NCI-H146 treated with DMSO at 0.1 percent for 48 hours (cell line): Measurements from ENCODE around the gene RAP1GAP2.
"Not testable (repeated sequence)": the region's sequence is repeated elsewhere in the genome, so short reads cannot be mapped to it uniquely, and the experiment has no call there.

Experiments
- DNase-seq: peaks from one replicate; lab custom pipeline; 2025; ENCODE audit not compliant: unreplicated experiment; lab: John Stamatoyannopoulos, UW

The RAP1GAP2 gene

DNA sequence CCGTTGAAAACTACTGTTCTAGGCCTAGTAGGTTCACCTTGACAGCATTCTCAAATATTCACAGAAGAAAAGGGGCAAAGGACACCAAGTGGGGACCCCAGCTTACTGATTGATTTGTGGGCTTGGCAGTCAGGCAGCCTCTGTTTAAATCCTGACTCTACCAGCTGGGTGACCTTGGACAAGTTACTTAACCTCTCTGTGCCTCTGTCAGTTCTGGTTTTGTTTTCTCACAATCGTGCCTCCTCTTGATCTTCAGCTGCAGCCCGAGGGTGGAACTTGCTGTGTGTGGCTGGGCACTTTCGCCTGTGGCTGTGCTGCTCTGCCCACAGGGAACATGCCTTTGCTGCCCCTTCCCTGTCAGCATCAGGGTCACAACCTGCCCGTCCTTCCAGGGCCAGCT, 17.8 kb downstream of the RAP1GAP2 start:
- no peak for DNase-seq

DNA sequence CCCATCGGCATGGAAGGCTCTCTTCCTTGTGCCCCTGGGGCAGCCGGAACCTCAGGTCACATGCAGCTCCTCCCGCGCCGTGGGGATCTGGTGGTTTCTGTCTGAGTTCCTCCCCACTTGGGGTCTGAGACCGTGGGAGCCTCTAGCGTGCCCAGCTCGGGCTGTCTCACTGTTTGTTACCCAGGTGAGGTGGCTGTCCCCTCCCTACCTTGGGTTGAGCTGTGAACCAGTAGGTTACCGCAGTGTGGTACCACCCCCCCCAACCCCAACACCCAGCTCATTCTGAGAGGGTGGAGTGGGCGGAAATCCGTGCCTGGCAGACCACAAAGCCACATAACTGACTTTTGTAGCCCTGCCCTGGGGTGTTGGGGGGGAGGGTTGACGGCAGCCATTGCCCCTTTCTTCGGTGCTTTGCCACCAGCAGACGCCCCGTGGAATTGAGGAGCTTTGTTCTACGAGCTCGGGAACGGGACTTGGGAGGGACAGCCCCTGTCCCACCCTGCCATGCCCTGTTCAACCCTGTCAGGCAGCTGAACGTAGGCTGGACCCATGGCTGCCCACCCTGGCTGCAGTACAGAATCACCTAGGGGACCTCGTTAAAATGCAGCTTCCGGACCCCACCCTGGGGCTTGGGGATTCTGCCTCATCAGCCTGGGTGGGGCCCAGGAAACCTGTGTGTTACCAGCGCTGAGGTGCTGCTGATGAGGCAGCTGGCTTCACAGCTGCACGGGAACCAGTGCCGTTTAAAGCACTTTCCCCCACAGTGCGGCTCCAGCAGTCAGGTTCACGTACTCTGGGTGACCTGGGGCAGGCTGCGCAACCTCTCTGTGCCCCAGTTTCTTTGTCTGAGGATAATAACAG, 18.5 kb downstream of the RAP1GAP2 start:
- DNase-seq: no peak

DNA sequence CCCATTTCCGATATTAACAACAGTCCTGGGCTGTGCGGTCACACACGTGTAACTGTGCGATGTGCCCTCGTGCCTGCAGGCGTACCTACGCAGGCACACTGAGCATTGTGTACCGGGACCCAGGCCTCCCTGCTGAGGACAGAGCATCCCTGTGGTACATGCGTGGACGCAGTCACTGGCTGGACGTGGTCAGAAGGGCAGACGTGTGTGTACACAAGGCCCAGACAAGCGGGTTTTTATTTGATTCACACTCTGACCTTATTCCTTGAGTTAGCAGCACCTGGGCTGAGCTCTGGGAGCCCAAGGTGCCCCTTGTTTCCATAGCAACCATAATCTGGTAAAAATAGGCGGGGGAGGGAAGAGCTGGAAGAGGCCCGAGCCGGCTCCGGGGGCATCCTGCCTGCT, 19.5 kb downstream of the RAP1GAP2 start:
- peak; percentile 72 for DNase-seq

DNA sequence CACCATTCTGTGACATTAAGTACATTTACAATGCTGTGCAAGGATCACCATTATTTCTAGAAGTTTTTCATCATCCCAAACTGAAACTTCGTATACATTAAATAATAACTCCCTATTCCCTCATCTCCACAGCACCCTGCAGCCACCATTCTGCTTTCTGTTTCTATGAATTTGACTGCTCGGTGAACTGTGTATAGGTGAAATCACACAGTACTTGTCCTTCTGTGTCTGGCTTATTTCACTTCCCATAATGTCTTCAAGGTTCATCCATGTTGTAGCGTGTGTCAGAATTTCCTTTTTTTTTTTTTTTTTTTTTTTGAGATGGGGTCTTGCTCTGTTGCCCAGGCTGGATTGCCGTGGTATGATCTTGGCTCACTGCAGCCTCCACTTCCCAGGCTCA, 20.4 kb downstream of the RAP1GAP2 start:
- no peak for DNase-seq

DNA sequence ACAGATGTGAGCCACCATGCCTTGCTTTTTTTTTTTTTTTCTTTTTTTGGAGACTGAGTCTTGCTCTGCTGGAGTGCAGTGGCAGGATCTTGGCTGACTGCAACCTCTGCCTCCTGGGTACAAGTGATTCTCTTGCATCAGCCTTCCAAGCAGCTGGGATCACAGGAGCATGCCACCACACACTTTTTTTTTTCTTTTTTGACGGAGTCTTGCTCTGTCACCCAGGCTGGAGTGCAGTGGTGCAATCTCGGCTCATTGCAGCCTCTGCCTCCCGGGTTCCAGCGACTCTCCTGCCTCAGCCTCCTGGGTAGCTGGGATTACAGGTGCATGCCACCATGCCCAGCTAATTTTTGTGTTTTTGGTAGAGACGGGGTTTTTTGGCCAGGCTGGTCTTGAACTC, 23.1 kb downstream of the RAP1GAP2 start:
- not testable (repeated sequence) for DNase-seq

DNA sequence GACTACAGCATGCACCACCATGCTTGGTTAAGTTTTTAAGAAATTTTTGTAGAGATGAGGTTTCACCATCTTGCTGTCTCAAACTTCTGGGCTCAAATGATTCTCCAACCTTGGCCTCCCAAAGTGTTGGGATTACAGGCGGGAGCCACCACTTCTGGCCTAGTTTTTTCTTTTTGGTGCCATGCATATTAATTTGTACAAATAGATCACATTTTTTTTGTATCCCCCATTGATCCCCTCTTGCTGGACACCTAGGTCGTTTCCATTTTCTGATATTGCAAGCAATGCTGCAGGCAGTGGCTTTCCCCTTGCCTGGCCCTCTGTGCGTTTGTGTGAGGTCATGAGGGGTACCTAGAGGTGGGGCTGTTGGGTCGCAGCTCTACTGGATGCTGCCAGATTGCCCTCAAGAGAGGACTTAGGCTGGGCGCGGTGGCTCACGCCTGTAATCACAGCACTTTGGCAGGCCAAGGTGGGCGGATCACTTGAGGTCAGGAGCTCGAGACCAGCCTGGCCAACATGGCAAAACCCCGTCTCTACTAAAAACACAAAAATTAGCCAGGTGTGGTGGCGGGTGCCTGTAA, 23.8 kb downstream of the RAP1GAP2 start:
- no peak for DNase-seq

DNA sequence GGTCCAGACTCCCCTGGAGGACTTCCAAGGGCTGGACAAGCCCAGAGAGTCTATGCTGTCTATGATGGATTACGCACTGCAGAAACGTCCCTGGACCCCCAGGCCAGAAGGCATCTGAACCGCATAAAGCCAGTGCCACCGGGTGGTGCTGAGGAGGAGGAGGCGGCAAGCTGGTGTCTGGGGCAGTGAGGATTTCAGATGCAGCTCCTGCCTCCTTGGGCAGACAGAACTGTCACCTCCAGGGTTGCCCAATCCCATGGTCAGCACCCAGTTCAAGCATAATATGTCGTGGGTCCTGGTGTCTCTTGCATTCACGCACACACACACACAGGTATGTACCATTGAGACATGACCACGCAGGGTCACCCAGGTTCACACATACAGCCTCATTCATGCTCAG, 25.6 kb downstream of the RAP1GAP2 start:
- no peak for DNase-seq

DNA sequence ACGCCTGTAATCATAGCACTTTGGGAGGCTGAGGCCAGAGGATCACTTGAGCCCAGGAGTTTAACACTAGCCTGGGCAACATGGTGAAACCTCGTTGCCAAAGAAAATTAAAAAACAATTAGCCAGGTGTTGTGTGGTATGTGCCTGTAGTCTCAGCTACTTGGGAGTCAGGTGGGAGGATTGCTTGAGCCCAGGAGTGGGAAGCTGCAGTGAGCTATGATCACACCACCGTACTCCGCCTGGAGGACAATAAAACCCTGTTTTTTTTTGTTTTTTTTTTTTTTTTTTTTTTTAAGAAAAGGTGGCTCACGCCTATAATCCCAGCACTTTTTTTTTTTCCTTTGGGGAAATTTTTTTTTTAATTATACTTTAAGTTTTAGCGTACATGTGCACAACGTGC, 26.1 kb downstream of the RAP1GAP2 start:
- no peak for DNase-seq

DNA sequence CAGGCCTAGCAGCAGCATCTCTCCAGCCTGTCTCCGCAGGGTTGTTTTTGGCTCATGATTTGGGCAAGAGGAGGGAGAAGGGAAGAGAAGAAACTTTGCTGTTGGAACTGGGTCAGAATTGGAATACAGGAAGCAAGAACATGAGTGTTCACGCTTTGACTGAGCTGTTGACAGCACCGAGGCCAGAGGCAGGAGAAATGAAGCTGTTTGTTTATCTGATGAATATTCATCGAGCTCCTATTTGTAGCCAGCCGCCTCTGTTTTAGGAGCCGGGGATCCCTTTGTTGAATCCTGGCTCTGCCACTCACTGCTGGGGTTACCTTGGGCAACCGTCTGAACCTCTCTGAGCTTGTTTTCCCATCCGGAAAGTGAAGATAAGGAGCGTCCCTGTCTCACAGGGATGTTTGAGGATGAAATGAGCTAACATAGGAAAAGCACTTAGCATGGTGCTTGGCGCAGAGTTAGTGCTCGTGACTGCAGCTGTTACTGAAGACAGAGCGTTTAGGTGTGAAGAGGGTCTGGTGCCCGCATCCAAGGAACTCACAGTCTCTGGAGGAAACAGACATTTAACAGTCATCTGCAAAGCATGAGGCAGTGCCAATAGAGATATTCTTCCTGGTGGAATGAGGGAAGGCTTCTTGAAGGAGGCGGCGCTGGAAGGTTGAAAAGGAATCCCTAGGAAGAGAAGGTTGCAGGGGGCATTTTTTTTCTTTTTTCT, 29.2 kb downstream of the RAP1GAP2 start:
- no peak for DNase-seq

DNA sequence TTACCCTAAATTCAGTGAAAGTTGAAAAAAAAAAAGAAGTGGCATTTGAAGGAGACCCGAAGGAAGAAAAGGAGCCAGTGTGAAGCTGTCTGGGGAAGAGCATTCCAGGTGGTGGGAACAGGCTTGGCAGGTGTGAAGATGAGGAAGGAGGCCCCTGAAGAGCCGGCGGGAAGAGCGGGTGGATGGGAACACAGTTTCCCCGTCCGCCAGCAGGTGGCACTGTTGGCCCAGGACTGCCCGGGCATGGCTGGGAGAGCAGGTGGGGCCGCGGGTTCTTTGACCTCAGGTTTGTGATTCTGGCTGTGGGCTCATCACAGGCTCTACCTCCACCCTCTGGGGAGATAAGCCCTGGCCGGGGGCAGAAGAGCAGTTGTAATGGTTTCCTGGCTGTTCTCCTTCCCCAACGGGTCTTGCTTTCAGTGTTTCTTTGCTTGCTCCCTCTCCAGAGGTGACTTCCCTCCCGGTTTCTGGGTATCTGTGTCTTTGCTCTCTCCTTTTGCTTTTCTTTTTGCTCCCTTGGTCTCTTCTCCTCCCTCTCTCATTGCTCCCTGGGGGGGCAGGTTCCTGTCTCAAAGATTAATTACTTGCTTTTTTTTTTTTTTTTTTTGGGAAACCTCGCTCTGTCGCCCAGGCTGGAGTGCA, 32.3 kb downstream of the RAP1GAP2 start:
- DNase-seq: peak; percentile 66

DNA sequence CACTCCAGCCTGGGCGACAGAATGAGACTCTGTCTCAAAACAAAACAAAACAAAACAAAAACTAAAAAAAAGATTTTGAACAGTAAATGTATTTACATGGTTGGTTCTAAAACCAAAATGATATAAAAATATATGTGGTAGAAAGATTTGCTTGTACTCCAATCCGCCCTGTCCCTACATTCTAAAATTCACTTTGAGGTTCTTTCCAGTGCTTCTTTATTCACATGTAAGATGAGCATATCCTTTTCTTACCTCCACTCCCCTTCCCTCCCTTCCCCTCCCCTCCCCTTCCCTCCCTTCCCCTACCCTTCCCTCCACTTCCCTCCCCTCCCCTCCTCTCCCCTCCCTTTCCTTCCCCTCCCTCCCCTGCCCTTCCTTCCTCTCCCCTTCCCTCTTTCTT, 34.4 kb downstream of the RAP1GAP2 start:
- DNase-seq: no peak

DNA sequence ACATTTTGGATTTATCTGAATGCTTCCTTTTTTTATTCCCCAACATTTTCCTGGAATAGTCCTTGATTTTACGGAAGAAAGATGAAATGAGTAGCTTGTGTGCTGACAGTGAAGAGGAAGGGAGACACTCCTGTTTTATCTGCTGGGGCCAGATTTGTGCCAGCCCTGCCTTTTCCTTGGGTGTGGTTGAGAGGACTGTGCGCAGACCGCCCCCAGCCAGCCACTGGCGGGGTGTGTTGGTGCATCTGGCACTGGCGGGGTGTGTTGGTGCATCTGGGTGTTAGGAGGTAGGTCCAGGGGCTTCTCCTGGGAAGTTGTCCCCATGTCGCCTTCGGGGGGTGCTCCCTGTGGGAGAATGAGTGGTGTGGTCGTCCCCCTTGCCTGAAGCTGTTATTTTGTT, 39.5 kb downstream of the RAP1GAP2 start:
- no peak for DNase-seq

DNA sequence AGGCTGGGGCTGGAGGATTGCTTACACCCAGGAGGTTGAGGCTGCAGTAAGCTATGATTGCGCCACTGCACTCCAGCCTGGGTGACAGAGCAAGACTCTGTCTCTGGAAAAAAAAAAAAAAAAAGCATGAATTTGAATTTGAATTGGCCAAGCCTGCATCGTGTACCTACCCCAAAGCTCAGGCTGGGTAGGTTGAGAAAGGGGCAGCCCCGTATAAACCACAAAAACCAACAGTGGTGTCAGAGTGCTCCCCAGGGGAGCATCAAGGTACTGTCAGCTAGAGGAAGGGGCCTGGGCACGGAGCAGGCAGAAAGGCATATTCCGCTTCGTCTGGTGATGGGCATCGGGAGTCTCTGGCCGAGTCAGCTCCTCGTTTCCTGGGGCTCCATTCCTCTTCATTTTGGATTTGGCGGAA, 40.9 kb downstream of the RAP1GAP2 start:
- no peak for DNase-seq

DNA sequence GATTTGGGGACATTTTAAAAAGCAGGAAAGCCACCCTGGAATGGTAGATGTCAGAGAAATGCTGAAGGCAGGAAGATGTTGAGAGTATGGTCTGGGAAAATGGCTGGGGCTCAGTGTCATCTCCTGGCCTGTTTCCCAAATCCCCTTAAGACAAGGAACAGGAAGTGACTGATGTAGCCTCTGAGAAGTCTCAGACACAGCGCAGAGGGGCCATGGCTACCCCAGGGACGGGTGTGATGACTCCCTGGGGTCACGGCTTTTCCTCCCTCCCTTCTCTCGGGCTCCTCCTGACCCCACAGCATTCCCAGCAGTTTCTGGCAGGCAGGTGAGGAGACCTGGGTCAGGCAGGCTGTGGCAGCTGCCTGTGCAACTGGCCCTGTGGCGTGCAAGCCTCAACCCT, 45.4 kb downstream of the RAP1GAP2 start:
- DNase-seq: no peak

DNA sequence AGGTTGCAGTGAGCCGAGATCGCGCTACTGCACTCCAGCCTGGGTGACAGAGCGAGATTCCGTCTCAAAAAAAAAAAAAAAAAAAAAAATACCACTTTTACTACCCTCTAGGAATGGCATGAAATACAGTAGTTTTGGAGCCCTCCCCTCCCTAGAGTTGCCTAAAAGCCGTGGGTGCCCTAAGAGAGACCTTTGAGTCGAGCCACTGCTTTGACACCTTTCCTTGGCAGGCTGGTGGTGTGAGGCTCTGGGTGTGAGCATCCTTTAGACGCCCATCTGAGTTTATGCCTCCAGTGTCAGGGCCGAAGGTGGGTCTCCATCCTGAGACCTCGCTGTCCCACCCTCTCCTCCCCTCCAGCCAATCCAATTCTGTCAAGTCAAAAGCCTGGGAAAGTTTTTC, 46.2 kb downstream of the RAP1GAP2 start:
- DNase-seq: no peak

DNA sequence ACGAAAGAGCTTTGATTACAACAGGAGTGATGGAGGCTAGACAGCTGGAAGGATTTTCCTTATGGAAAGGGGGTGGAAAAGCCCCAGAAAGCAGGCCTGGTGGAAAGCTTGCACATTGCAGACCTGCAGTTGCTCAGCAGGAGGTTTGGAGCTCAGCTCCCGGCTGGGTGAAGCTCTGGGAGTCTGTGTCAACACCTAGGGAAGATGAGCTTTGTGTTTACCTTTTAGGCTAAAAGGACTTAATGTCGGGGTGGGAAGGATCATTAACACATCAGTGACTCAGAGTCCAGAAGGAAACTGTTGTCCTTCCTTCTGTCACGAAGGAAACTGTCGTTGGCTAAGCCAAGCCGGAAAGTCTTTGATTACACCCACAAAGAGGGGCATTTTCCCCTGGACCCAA, 48.2 kb downstream of the RAP1GAP2 start:
- DNase-seq: peak; percentile 81

DNA sequence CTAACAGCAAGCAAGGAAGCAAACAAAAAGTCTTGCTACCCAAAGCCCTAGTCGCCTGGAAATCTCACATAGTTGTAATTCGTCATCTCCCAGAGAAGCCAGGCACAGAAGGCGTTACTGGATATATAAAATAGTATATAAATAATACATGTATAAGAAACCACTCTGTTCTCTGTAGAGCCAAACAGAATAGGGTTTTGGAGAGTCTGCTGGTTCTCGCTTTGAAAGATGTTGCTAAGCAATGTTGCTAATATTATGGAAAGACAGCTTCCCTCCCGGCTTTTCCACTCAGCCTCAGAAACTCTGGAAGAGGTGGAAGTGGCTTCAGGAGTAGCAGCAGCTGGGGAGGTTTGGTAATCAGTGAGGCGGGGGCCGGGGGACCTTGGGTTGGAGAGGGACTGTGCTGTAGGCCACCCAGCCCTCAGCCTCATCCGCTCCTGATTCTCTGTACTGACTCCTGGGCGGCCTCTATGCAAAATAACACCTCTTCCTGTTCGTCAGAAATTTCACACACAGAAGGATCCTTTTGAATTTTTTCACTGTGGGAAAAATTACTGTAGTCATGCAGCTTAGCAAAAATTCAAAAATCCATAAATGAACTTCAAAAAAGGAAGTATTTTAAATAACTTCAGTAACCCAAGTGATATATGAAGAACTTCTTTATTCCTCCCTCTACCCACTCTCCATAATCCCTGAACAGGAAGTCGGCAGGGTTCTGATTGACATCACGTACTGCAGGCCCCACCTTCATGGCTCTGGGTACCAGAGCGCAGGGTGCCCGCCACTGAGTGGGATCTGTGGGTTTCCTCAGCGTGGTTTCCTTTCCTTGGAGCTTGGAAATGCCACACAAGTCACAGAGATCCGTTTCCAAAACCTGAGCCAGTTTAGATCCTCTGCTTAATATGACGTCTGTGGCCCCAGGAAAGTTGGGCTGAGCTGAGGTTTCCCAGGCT, 51.4 kb downstream of the RAP1GAP2 start:
- no peak for DNase-seq

DNA sequence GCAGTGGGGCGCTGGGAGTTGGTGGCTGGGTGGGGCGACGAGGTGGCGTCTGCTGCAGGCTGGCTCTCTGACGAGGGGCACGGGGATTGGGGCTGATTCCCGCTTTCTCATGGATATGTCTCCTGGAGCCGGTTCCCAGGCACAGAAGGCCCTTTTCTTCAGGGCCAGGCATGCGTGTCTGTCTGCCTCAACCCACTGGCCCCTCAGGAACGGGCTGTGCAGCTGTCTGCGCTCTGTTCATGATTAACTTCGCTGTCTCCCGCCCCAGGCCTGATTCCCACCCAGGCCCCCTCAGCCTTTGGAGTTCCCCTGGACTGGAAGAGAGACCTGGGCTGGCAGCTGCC, 53.1 kb downstream of the RAP1GAP2 start:
- no peak for DNase-seq

DNA sequence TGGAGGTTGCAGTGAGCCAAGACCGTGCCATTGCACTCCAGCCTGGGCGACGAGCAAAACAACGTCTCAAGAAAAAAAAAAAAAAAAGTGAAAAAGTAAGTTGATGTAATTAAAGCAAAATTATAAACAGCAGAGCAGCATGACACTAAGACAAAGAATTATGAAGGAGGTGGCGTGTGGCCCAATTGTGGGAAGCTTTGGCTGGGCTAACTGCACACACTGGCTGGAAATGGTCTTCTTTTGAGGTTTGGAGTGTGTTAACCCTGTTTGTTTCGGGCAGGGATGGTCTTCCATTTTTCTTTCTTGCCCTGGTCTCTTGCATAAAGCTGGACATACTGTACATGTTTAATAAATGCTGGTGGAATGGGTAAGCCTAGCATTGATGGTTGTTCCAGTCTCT, 54.8 kb downstream of the RAP1GAP2 start:
- DNase-seq: no peak

DNA sequence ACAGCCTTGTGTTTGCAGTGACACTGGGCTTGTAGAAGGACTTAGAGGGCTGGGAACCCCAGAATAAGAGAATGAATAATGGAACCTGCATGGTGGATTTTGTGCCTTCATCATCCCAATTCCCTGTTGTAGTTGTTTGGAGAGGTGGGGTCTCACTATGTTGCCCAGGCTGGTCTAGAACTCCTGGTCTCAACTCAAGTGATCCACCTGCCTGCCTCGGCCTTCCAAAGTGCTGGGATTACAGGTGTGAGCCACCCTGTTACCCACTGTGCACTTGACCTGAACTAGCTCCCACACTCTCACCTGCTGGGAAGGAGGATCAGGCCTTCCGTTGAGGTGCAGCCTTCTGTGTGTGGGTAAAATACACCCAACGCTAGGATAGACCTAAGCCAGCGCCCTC, 55.4 kb downstream of the RAP1GAP2 start:
- DNase-seq: no peak

DNA sequence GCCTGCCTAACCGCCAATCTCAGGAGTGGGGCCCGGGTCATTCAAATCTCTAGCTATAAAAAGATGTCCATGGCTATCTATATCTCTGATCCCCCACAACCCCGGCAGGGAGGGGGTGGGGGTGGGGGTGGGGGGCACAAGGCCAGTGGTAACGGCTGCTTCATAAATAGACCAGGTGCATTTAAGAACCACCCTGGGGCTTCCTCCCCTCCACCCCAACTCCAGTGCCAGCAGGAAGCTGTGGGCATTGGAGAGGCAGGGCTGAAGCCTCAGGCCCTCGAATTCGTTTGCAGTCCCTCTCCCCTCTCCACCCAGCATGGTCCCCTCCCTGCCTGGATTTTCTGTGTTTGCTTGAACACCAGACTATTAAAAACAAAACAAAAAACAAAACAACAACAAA, 56.0 kb downstream of the RAP1GAP2 start:
- DNase-seq: no peak
